ENCODE data around the gene ZNF710.

The ZNF710 gene

DNA sequence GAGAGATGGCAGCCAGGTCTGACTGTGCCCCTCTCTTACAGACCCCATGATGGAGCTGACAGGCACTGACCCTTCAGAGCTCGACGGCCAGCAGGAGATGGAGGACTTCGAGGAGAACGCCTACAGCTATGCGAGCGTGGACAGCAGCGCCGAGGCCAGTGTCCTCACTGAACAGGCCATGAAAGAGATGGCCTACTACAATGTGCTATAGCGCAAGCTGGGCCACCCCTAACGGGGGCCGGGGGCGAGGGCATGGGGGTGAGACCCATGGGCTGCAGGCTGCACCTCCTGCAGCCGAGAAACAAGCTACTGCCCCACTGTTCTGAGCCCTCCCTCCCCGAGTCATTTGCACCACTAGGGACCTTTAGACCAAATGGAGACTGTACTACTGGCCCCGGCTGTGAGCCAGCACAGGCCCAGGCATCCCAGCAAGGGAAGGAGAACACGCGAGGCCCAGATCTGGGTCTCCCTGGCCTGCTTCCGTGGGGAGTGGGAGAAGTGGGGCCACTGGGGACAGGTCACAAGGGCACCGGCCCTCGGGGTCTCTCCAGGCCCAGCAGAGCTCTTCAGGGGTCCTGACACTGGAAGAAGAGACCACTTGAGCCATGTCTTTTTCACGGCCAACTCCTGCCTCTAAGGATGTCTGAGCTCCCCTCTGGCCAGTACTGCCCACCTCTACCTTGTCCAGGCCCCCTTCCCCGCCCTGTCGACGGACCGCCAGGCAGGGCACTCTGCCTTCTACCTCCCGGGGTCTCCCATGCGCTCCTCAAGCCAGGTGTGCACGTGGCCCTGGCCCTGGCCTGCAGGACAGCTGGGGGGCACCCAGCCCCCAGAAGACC lies 78.7 kb downstream of the ZNF710 start:
- no peak for DNase-seq (ENCODE audit: low read depth, low spot score)

DNA sequence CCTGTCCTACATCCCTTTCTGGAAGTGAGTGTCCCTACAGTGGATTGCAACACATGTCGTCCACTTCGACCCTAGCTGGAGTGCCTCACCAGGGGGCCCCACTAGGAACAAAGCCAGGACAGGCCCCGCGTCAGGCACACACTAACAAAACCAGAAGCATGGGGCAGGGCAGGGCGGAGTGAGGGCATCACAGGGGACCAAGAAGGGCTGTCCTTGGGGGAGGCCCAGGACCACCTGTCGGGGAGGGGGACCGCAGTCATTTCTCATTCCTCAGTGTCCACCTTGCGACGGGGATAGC lies 79.3 kb downstream of the ZNF710 start:
- DNase-seq (ENCODE audit: low read depth, low spot score) = no peak

DNA sequence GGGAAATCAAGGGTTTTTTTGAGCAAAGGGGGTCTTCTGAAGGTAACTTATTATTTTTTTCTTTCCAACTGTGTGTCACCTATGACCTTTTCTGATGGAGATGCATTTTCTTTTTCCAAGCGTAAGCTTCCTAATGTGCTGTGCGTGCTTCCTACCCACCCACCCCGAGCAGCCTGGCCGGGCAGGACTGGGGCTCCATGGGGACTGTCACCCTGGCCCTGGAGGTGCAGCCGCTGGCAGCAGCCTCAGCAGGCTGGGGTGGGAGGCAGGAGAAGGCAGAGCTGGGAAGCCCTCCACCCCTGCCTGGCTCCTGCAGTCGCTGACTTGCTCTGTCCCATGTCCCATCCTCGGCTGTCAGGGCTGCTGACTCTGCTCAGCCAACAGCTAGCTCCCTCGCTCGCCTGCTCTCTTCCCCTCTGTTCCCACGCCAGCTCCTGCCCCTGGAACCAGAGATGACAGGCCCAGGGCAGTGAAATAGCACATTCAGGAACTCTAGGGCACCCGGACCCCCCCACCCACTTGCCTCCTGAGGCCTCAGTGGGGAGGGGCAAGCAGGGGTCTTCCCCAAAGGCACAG lies 79.8 kb downstream of the ZNF710 start:
- DNase-seq (ENCODE audit: low read depth, low spot score) = no peak

DNA sequence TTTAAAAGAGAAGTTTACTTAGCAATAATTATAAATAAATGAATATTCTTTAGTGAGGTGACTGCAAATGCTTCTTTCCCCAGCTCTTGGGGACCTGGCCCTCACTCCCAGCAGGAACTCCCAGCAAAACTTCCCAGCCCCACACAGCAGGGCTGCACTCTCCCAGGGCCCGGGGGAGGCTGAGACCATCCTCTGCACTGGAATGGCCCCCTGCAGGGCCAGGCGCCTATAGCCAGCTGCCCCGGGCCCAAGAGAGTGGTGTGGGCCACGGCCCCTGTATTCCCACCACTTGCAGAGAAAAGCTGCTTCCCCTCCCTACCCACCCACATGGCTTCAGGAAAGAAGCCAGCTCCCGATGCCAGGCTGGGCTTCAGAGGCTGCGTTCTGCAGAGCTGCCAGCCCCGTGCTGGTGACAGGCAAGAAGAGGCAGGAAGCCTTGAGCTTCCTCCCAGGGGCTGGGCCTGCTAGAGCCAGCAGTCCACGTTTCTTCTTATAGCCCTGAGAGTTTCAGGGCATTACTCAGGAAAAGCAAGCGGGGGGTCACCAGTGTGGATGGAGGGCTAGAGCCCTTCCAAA lies 81.1 kb downstream of the ZNF710 start:
- DNase-seq (ENCODE audit: low read depth, low spot score) = no peak

DNA sequence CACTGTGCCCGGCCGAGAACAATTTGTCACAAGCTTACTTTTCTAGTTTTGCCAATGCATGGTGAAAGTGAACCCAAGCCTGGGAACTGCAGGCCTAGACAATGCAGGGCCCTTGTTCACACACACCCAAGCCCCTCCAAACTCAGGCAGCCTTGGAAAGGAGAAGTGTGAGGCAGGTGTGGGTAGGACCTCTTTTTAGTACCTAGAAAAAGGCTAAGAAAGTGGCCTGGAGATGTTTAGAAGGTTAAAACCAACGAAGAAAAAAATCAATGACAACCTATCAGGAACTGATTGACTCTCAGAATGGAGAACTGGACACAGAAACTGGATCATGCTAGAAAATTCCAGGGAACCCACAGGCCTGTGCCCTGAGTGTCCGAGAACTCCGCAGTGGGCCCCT lies 82.3 kb downstream of the ZNF710 start:
- DNase-seq (ENCODE audit: low read depth, low spot score) = no peak

DNA sequence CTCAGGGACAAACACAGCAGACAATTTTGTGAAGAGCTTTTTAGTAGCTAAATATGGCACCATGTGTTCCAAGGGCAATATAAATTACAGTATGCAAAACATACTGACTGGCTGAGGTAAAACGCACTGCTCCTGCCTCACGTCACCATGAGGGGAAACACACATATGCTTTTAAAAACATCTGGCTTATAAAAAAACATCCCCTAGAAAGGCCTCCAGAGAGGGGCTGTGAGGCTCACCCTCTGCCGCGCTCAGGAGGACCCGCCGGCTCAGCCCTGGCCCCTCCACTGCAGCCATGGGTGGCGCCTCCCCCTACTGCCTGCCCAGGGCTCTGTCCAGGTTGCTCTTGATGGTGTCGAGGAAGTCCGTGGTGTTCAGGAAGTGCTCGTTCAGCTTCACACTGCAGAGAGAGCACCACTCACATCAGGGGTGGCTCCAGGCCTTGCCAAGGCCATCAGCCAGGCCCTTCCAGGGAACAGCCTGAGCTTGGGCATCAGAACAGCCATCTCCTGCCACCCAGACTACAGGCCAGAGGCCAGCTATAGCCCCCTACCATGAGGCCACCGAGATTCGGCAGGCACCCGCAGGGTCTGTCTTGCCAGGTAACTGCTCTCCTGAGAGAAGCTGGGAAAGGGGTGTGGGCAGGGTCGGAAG lies 83.0 kb downstream of the ZNF710 start:
- DNase-seq (ENCODE audit: low read depth, low spot score) = no peak

DNA sequence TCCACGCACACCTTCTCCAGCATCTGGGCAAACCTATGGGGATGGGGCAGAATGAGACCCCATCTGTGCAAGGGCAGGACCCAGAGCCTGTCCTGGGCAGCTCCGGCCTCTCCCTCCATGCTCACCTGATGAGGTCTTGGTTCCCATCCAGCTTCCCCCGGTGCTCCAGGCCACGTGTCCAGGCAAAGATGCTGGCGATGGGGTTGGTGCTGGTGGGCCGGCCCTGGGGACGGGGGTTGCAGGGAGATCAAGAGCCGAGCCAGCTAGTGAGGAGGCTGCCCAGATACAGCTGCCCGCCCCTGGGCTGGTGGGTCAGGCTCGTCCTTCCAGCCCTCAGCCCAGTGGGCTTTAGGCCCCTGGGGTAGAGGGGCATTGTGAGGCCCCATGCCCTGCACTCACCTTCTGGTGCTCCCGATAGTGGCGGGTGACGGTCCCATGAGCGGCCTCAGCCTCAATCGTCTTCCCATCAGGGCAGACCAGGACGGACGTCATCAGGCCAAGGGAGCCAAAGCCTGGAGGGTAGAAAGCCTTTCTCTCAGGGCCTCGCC lies 83.8 kb downstream of the ZNF710 start:
- DNase-seq (ENCODE audit: low read depth, low spot score) = no peak

DNA sequence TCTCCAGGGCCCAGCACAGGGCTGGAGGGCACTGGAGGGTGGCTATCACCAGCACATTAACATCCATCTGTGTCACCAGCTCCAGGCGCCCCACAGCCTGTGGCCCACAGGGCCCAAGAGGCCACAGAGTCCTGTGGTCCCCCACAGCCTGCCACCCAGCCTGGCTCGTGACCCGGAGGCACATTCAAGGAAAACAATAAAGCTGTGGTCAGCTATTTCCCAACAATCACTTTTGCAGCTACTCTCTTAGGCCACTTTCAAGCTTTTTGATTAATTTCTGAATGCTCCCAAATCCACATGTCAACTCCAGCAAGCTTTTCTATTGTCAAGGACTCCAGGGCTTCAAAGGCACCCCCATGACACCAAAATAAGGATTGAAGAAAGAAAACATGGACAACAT lies 84.4 kb downstream of the ZNF710 start:
- no peak for DNase-seq (ENCODE audit: low read depth, low spot score)

DNA sequence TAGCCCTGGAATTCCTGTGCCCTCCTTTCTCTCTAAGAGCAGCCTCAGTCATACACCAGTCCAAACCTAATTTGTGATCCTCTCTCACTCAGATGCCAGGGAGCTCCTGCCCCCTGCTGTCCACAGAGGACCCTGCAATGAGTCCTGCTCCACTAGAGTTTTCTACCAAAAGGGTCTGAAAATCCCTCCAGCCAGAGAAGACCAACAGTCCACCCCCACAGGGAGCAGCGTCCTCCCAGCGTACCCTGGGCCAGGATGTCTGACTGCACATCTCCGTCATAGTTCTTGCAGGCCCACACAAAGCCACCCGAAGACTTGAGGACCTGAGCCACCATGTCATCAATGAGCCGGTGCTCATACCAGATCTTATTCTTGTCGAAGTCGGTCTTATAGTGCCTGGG lies 85.7 kb downstream of the ZNF710 start:
- DNase-seq (ENCODE audit: low read depth, low spot score) = no peak

DNA sequence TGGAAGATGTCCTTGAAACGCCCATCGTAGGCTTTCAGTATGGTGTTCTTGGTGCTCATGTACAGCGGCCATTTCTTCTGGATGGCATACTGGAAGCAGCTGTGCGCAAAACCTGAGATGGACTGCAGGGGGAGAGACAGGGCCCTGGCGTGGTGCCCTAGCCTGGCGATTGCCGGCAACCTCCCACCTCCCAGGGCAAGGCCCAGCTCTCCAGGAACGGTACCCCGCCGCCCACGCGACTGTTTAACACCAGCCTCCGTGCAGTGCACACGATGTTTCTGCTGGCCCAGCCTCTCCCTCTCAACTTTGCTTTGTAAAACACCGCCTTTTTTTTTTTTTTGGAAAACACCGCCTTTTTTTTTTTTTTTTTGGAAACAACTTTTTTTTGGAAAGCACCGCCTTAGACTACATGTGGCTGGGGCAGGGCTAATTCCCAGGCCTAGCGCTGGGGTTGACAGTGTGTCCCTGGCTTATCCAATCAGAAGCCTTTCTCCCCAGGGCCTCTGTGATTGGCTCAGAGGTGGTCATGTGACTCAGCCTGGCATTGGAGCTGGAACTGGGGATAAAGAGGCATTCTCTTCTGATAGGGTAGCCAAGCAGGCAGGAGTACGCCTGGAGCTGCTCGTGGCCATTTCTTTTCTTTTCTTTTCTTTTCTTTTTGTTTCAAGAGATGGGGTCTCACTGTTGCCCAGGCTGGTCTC lies 86.5 kb downstream of the ZNF710 start:
- no peak for DNase-seq (ENCODE audit: low read depth, low spot score)

DNA sequence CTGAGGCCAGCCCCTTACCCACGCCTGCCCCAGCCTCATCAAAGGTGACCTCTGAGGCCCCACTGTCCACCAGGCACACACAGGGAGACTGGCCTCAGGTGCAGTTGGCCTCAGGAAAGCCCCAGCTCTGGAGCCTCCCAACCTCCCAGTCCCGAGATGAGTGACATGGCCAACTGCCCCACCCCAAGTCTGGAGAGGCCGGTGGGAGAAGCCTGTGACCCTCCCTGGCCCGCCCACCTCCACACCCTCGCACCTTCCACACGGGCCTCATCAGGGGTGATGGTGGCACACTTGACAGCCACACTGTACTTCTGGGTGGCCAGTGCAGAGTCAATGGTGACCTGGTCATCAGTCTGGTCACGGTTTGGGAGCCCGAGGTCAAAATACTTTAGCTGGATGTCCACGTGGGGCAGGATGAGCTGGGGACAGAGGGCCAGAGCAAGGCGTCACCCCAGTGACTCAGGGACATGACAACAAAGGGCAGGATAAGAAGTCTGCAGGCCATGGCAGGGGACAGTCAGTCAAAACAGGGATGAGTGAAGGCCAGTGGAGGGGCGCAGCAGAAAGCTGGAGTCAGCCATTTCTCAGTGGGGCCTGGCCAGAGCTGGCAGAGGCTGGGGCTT lies 89.2 kb downstream of the ZNF710 start:
- DNase-seq (ENCODE audit: low read depth, low spot score) = no peak

DNA sequence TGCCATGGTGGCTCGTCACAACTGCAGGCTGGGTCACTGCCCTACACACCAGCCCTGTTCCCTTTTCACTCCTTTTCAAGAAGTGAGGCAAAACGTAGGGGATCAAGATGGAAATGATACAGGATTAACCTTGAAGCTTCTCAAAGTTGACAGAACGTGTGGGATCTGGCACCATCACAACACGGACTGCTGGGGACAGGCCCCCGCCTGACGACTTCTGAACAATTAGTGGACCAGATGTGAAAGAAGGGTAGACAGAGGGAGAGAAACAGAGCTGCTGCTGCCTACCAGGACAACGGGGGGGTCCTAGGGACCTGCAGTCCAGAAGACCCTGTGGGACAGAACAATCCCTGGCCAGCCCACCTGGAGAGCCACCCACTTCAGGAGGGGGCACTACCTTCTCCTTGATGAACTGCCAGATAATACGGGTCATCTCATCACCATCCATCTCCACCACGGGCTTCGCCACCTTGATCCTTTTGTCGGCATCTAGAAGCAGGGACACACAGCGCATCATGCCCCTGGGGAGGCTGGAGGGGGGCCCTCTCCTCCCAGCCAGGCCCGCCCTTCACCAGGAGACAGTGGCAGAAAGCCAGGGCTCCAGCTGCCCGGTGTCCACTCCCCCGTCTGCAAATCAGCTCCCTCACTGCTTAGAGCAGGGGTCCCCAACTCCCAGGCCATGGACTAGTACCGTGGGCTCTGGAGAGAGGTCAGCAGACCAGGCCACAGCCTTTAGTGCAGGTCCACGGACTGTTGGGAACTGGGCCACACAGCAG lies 90.2 kb downstream of the ZNF710 start:
- no peak for DNase-seq (ENCODE audit: low read depth, low spot score)

DNA sequence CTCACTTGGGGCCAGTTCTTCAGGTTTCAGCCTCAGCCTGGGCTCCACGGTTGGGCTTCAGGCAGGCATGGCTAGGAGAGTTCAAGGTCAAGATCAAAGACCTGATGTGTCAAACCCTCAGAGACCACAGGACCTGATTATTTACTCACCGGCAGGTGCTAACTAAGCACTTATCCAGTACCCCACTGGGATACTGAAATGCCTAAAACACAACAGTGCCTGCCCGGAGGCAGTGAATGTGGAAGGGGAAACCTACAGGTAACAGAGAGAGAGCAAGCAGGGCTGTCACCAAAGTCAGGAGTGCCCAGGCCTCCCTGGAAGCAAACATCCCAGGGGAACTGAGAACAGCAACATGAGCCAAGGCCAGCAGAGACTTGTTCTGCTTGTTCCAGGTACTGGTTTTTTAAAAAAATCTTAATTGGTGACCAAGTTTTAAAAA lies 94.4 kb downstream of the ZNF710 start:
- DNase-seq (ENCODE audit: low read depth, low spot score) = no peak

DNA sequence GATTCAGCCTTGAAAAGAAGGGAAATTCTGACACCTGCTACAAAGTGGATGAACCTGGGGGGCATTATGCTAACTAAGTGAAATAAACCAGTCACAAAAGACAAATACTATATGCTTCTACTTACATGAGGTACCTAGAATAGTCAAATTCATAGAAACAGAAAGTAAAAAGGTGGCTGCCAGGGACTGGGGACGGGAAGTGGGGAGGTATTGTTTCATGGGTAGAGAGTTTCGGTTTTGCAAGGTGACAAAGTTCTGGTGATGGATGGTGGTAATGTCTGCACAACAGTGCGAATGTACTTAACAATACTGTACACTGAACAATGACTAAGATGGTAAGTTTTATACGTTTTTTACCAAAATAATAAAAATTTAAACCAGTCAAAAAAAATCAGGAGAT lies 96.4 kb downstream of the ZNF710 start:
- DNase-seq (ENCODE audit: low read depth, low spot score) = no peak

DNA sequence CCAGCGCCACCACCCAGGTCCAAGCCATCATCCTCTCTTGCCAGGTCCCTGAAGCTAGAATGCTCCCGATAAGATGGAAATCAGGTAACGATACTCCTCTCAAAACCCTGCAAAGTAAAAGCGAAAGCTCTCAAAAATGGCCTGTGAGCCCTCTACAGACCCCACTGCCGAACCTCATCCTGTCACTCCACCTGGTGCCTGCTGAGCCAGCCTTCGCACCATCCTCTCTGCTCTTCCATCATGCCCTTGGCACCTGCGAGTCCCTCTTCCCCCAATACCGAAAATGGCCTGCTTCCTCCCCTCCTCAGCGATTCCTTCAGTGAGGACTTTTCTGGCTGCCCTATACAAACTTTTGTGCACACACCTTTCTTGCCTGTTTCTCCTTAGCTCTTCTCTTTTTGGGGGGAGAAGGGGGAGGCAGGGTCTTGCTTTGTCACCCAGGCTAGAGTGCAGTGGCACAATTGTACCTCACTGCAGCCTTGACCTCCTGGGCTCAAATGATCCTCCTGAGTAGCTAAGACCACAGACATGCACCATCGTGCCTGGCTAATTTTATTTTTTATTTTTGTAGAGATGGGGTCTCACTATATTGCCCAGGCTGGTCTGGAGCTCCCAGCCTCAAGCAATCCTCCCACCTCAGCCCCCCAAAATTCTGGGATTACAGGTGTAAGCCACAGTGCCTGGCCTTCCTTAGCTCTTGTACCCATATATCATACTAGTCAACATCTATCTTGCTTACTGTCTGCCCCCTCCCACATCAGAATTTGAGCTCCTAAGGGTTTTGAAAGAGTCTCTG lies 98.1 kb downstream of the ZNF710 start:
- DNase-seq (ENCODE audit: low read depth, low spot score) = no peak

DNA sequence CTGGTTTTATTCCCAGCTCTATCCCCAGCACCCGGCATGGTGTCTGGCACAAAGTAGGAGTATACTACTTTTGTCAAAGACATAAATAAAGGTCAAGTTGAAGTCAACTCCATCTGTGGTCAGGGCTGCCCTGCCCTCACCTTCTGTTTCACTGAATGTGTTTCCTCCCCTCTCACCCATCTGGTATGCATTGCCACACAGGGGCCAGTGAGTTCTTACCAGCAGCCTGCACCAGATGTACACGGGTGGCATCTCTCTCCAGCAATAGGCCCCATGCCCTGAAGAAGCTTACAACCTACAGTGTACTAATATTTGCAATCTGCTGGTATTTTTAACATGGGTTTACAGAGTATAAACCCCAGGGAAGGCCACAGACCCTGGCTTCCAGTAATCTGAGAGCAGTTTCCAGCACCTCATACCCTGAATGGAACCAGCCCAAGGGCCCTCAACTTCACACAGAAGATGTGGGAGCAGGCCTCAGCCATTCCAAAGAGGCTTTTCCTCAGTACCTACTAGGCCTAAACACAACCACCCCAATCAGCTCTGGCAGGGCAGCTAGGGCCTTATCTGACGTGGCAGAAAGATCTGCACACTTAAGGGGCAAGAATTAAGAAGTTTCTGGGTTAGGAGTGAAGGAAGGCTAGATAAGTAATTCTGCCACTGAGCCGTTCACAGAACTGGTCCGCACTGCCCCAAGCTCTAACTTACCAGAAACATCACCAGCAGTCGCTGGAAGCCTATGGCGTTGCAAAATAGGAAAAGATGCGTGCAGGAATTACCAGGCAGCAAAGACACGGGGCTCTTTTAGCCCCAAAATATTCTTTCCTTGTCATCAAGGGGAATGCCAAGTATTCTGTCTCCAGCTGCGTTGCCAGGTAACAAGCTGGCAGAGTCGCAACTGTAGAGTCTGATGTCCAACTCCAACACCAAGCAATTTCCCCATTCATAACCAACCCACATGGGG lies 99.0 kb downstream of the ZNF710 start:
- DNase-seq (ENCODE audit: low read depth, low spot score) = no peak

DNA sequence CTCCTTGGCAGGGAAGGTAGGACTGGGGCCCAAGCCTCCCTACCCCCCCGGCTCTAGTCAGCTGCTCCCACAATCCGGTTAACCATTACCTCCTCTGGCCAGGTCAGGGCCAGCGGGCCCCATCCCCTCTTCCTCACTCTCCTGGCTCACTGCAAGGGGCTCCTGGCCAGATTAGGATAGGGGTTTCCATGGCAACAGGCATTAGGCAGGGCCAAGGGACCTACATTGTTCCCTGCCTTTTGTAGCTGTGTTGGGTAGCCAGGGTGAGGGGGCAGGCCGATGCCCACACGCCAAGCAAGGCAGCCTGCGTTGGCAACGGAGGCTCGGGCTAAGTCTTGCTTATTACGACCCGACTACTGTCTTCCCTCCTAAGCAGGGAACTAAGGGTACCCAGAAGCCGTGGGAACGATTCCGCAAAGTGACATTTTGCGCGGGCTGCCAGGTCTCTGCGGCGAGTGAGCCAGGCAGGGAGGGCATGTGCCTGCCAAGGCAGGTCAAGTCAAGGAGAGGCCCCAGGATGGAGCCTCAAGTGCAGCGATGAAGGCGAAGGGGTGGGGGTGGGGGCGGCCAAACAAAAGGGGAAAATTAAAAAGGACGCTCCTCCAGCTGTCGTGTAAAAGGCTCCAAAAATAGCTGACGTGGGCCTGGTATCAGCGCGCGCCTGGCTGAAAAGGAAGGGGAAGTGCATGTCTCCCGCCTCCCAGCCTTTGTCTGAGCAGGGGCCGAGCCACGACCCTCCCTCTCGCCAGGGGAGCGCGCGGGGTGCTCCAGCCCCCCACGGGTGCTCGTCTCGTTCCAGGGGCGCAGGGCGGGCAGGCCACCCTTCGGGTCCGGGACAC lies 100.2 kb downstream of the ZNF710 start:
- no peak for DNase-seq (ENCODE audit: low read depth, low spot score)

All from iPS DF 19.7 (cell line).